ENCODE results near the gene TBC1D2B.

DNA sequence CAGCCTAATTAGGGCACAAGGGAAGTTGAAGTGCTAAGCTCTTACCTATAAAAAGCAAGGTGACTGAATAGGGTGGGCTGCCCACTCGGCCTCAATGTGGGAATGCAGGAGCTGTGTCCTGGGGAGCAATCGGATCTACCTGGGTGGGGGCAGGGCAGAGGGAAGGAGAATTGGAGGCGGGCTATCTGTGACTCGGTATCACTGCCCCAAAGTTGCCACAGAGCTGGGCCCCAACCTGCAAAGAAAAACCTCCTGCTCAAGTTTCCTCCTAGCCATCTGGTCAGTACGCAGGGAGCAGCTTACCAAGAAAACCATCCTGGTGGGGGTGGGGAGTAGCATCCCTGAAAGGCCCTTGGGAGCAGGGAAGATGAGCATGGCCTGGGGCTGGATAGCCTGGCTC lies 43.0 kb upstream of the TBC1D2B start:
- TF ChIP-seq, protein P1, sequence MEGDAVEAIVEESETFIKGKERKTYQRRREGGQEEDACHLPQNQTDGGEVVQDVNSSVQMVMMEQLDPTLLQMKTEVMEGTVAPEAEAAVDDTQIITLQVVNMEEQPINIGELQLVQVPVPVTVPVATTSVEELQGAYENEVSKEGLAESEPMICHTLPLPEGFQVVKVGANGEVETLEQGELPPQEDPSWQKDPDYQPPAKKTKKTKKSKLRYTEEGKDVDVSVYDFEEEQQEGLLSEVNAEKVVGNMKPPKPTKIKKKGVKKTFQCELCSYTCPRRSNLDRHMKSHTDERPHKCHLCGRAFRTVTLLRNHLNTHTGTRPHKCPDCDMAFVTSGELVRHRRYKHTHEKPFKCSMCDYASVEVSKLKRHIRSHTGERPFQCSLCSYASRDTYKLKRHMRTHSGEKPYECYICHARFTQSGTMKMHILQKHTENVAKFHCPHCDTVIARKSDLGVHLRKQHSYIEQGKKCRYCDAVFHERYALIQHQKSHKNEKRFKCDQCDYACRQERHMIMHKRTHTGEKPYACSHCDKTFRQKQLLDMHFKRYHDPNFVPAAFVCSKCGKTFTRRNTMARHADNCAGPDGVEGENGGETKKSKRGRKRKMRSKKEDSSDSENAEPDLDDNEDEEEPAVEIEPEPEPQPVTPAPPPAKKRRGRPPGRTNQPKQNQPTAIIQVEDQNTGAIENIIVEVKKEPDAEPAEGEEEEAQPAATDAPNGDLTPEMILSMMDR (conservative IDR thresholded peaks at IDR 0.05), result no peak
- no peak for TF ChIP-seq ZFX (IDR thresholded peaks at IDR 0.05)
